H1 (cell line): ENCODE measurements around the gene IL2RA. TPM values are rescaled to one million over a fixed set of nuclear protein-coding genes. Genes with fewer than 3 reads are reported as not detected.
A peak's percentile ranks its signal among the peaks of the same experiment; 100 is the strongest.

Experiments used
- FOSL1 ChIP-seq: IDR thresholded peaks from 2 replicates; pipeline ENCODE4 v1.6.1; 2011; ENCODE audit warnings: mild to moderate bottlenecking, low read depth, low read length, moderate library complexity; ENCODE audit not compliant: insufficient read depth
- MAX ChIP-seq: IDR thresholded peaks from 2 replicates; pipeline ENCODE4 v1.6.1; 2012; ENCODE audit warnings: inconsistent platforms
- POU5F1 ChIP-seq: IDR thresholded peaks from 2 replicates; pipeline ENCODE4 v1.6.1; 2011; ENCODE audit warnings: low read depth, mild to moderate bottlenecking, low read length, moderate library complexity
- RAD21 ChIP-seq, 2 experiments: IDR thresholded peaks in 1 of 2; conservative IDR thresholded peaks in 1 of 2; 2 replicates each; pipeline ENCODE4 v1.6.1; 2011; ENCODE audit warnings: low read depth in 2 of 2, low read length in 2 of 2, improper control_type of control experiment in 1 of 2, inconsistent platforms in 1 of 2, mild to moderate bottlenecking in 1 of 2, moderate library complexity in 1 of 2
- RBBP5 ChIP-seq: IDR thresholded peaks from 2 replicates; pipeline ENCODE4 v1.7.1; 2012; ENCODE audit warnings: low read depth, mild to moderate bottlenecking, inconsistent platforms, low read length, moderate library complexity, borderline replicate concordance
- SIX5 ChIP-seq: IDR thresholded peaks from 2 replicates; pipeline ENCODE4 v1.6.1; 2011; ENCODE audit warnings: mild to moderate bottlenecking, low read depth, low read length
- SP2 ChIP-seq: IDR thresholded peaks from 2 replicates; pipeline ENCODE4 v1.6.1; 2012; ENCODE audit warnings: mild to moderate bottlenecking, low read length, inconsistent platforms
- SP4 ChIP-seq: IDR thresholded peaks from 2 replicates; pipeline ENCODE4 v1.6.1; 2012; ENCODE audit warnings: low read length, inconsistent platforms
- ZNF274 ChIP-seq: IDR thresholded peaks from 2 replicates; pipeline ENCODE4 v1.7.0; 2012; ENCODE audit warnings: low read length, borderline replicate concordance; ENCODE audit errors: extremely low read depth
- polyA plus RNA-seq, 7 experiments: library from polyadenylated mRNA; depleted of rRNA in 3 of 7; stranded (reverse) in 5 of 7; unstranded in 2 of 7; fragments of >200 nt in 5 of 7; fragments of 200-250 nt in 2 of 7; gene quantifications; 1 replicate in 5 of 7; 2 replicates in 1 of 7; 4 replicates in 1 of 7; pipeline versions ENCODE4 v1.2.1 to v1.2.3, GENCODE V29; 2011 to 2013; ENCODE audit warnings: missing spikeins in 2 of 7, mixed read lengths in 2 of 7
- total RNA-seq: library from RNA; stranded (reverse); fragmentation: NEBNext Ultra II Directional; extraction: Animal tissue kit (Norgen Biotek cat#: 25700); gene quantifications from 2 replicates; pipeline ENCODE4 v1.2.1, GENCODE V29; 2021

The IL2RA gene
- total and polyA plus RNA-seq, 2 of the 8 experiments (the other 6 are each of a cell fraction or from before 2014, with no cell fraction given), result not detected

DNA sequence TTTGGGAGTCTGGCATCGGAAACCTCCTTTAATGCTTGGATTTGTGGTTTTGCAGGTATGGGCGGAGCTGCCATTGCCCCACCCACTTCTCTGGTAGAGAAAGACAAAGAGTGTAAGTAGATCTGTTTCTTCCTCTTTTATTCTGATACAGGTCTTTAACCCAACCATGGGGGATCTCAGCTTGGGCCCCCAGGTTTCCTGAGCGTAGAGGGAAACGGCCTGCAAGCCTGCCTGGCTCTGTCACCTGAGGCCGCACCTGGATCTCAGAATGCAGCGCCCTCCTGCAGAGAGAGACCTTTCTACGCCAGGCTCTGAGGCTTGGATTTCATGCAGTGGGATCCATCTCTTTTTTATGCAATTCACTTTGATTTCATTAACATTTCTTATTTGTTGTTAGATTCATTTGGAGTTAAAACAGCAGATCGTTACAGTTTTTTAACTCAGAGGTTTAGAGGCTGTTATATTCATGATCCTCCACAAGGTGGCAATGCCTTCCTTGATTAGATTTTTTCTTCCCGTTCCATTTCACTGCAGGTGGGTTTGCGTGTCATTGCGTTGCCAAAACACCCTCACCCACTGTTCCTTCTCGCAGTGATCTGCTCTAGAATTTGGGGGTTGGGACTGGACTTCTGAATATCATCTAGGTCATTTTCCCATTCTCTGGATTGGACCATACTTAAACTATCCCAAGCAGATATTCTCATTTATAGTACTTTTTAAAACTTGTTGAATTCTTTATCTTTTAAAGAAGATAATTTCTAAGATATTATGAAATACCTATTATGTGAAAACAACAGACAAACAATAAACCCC is 46.7 kb upstream of the IL2RA start (continued):
- TF ChIP-seq POU5F1 (no peak), SIX5 (no peak), RAD21 (IDR thresholded peaks at IDR 0.05 in 1 of 2, conservative IDR thresholded peaks at IDR 0.05 in 1 of 2; ENCODE audit: low read depth in 2 of 2, low read length in 2 of 2) (peak; percentile 72 to 76), SP4 (no peak), MAX (no peak), RBBP5 (no peak), SP2 (no peak), ZNF274 (no peak), FOSL1 (no peak)
- TF ChIP-seq, all 59 proteins: peak for 10
